Thoracic aorta (tissue), 2 donors: ENCODE results near the gene PPP1R36. TPM values are rescaled to one million over a fixed set of nuclear protein-coding genes. Genes with fewer than 3 reads are reported as not detected.

Experiments used
- ATAC-seq: fragments of 150-250 bp; one replicate; pipeline ENCODE4 v1.8.0; 2017; ENCODE audit warnings: low read depth; ENCODE audit not compliant: insufficient number of reproducible peaks, low FRiP score
- DNase-seq: peaks from one replicate; pipeline ENCODE4 v3.0.0-alpha.2; 2020; ENCODE audit warnings: low spot score
- H3K27ac ChIP-seq, 2 donors: fragments of 200-600 bp; sonication (generic); 1 replicate in 1 of 2; 2 replicates in 1 of 2; pipeline ENCODE4 v1.5.1; 2016; ENCODE audit warnings: mild to moderate bottlenecking in 2 of 2, moderate library complexity in 2 of 2
- H3K27me3 ChIP-seq: fragments of 200-600 bp; sonication (generic); replicated peaks from 2 replicates; pipeline ENCODE4 v1.6.0; 2016; ENCODE audit warnings: mild to moderate bottlenecking; ENCODE audit not compliant: insufficient read depth
- H3K36me3 ChIP-seq: fragments of 200-600 bp; sonication (generic); one replicate; pipeline ENCODE4 v1.5.1; 2016
- H3K4me1 ChIP-seq, 2 donors: fragments of 200-600 bp; sonication (generic); 1 replicate in 1 of 2; 2 replicates in 1 of 2; pipeline versions ENCODE4 v1.5.1 to v1.6.0; 2016; ENCODE audit warnings: low read depth in 2 of 2, mild to moderate bottlenecking in 1 of 2; ENCODE audit not compliant: control insufficient read depth in 1 of 2
- H3K4me3 ChIP-seq: fragments of 200-600 bp; sonication (generic); 2 replicates; pipeline ENCODE4 v1.5.1; 2016; ENCODE audit warnings: mild to moderate bottlenecking
- H3K9me3 ChIP-seq: fragments of 200-600 bp; sonication (generic); 2 replicates; pipeline ENCODE4 v1.5.1; 2016
- CTCF ChIP-seq: fragments of 200-600 bp; sonication (generic); IDR thresholded peaks from one replicate; pipeline ENCODE4 v1.5.1; 2019; ENCODE audit warnings: antibody characterized with exemption
- total RNA-seq, 2 donors: library from RNA; depleted of rRNA; stranded (reverse); fragments of >200 nt; gene quantifications; one replicate each; pipeline versions ENCODE4 v1.1.0 to v1.2.3, GENCODE V29; 2016

PPP1R36 gene
- total RNA-seq, 2 donors from 2014 or later = not detected

- no peak overlapping the region for H3K27ac ChIP-seq
- peaks cover 43 to 58% of the 10 kb centered on the region in 2 donors for H3K4me1 ChIP-seq
- ATAC-seq (no peak), DNase-seq (no peak)
- no peaks in the 10 kb centered on the region for H3K27me3 ChIP-seq
- no peaks in the 10 kb centered on the region for H3K36me3 ChIP-seq
- peak overlapping the region; percentile 12 for H3K4me3 ChIP-seq
- TF ChIP-seq CTCF = no peak
- no peaks in the 10 kb centered on the region for H3K9me3 ChIP-seq
These were observed 42.2 kb upstream of the PPP1R36 start for GRCh38 chr14:64507376-64508156.

- Histone ChIP-seq H3K9me3 (no peaks in the 10 kb centered on the region), H3K27ac (no peak overlapping the region), H3K27me3 (no peaks in the 10 kb centered on the region), H3K4me3 (no peak overlapping the region), H3K36me3 (no peaks in the 10 kb centered on the region), H3K4me1 (peaks cover 43 to 61% of the 10 kb centered on the region in 2 donors)
- no peak for TF ChIP-seq CTCF
- DNase-seq (no peak), ATAC-seq (no peak)
These were observed 41.5 kb upstream of the PPP1R36 start for GRCh38 chr14:64508215-64508776.

- Histone ChIP-seq H3K27ac (no peak overlapping the region), H3K4me1 (peaks cover 43 to 61% of the 10 kb centered on the region in 2 donors), H3K36me3 (no peaks in the 10 kb centered on the region), H3K4me3 (no peak overlapping the region), H3K27me3 (no peaks in the 10 kb centered on the region), H3K9me3 (no peaks in the 10 kb centered on the region)
- no peak for TF ChIP-seq CTCF
- ATAC-seq (no peak), DNase-seq (no peak)
These were observed 40.7 kb upstream of the PPP1R36 start for GRCh38 chr14:64509036-64509435.

GRCh38 chr14:64510825-64511671 is 38.7 kb upstream of the PPP1R36 start:
- H3K36me3 ChIP-seq = no peaks in the 10 kb centered on the region
- H3K9me3 ChIP-seq = no peaks in the 10 kb centered on the region
- H3K4me1 ChIP-seq = peaks cover 47 to 75% of the 10 kb centered on the region in 2 donors
- ATAC-seq = no peak
- TF ChIP-seq CTCF = peak; percentile 88
- H3K27ac ChIP-seq = no peak overlapping the region
- H3K27me3 ChIP-seq = no peaks in the 10 kb centered on the region
- peak; percentile 20 for DNase-seq
- H3K4me3 ChIP-seq = no peak overlapping the region

GRCh38 chr14:64513271-64513670 is 36.5 kb upstream of the PPP1R36 start:
- Histone ChIP-seq H3K36me3 (no peaks in the 10 kb centered on the region), H3K27ac (no peak overlapping the region), H3K27me3 (no peaks in the 10 kb centered on the region), H3K4me3 (no peak overlapping the region), H3K4me1 (peaks cover 31 to 57% of the 10 kb centered on the region in 2 donors), H3K9me3 (no peaks in the 10 kb centered on the region)
- ATAC-seq (no peak), DNase-seq (no peak)
- no peak for TF ChIP-seq CTCF
